KOPT-K1 (cell line): ENCODE measurements around the gene KIRREL3.

Source experiments
- H3K27ac ChIP-seq: fragments of 200-600 bp; sonication (generic); 2 replicates; pipeline ENCODE4 v1.5.1; 2016; ENCODE audit warnings: antibody characterized with exemption, mild to moderate bottlenecking, low read depth, low read length; ENCODE audit not compliant: poor library complexity, severe bottlenecking
- H3K36me3 ChIP-seq: fragments of 200-600 bp; sonication (generic); 2 replicates; pipeline ENCODE4 v1.5.1; 2017; ENCODE audit warnings: antibody characterized with exemption, mild to moderate bottlenecking, low read length, moderate library complexity; ENCODE audit not compliant: insufficient read depth
- H3K9me3 ChIP-seq: fragments of 200-600 bp; sonication (generic); 2 replicates; pipeline ENCODE4 v1.5.1; 2017; ENCODE audit warnings: antibody characterized with exemption, low read length, mild to moderate bottlenecking; ENCODE audit not compliant: insufficient read depth, poor library complexity, severe bottlenecking

Gene KIRREL3

DNA sequence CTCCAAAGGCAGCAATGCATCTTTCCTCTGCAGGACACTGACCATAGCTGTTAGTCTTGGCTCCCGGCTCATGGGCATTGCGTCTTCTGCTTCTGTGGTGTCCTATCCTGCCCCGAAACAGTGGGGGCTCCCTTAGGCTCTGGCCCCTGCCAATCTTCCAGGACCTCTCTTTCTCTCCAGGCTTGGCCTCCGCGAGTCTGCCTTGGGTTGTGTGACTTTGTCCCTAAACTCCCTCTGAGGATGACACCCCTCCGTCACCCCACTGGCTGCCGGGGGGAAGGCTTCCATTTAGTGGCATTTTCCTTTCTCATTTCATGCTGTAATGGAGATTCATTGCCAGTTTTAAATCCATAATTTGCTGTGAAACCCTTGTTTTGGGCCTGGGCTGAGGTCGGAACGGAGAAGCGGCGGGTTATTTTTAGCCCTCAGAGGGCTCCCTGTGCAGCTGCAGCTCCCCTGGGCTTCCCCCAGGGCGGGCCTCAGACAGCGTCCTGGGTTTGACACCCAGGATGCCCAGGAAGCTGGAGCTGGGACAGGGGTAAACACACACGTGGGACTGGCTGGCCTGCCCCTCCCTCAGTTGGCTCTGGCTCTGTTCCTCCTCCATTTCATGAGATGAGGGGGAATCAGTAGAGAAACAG is 489.0 kb downstream of the KIRREL3 start:
- Histone ChIP-seq H3K36me3 (no peaks in the 10 kb centered on the region), H3K27ac (no peak overlapping the region), H3K9me3 (peaks cover 5% of the 10 kb centered on the region)

DNA sequence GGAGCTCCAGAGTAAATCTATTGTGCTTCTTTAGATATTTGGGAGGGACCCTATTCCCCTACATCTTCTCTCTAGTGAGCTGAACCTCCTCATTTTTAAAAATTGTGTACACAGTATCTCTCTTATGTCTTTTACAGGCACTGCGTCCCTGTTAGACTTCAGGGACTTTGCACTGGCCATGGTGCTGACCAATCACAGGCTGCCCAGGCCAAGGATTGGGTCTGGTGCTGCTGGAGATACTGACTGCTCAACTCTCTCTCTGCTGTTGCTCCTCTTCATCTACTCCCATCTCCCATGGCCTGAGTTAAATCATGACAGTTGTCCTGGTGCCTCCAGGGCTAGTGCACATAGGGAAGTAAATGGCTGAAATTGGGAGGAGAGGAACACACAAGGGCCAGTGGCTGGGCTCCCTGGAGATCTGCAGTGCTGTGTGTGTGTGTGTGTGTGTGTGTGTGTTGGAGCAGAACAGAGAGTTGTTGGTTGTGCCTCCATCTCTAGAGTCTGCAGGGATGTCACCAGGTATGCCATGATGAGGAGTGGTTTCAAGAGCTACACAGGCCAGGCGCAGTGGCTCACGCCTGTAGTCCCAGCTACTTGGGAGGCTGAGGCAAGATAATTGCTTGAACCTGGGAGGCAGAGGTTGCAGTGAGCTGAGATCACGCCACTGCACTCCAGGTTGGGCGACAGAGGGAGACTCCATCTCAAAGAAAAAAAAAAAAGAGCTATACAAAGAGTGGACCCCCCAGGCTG is 489.8 kb downstream of the KIRREL3 start:
- no peak overlapping the region for H3K27ac ChIP-seq
- peaks cover 9% of the 10 kb centered on the region for H3K9me3 ChIP-seq

DNA sequence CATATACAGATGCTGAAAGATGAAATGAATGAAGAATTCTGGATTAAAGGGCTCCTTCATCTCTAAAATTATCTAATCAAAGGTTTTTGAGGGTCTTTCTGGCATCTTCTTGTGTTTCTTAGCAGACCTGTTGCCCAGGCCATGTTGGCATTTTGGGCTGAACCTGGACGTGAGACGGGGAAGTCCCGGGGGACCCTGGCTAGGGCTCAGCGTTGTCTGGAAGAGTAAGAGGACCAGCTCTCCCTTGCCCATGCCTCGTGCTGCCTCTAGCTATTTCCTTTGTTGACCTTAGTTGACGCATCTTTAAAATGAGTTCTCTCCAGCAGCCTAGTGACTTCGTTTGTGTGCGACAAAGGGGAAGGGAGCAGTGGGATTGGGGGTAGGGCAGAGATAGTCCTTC is 492.9 kb downstream of the KIRREL3 start:
- H3K9me3 ChIP-seq: peaks cover 29% of the 10 kb centered on the region

More for the DNA sequence above, 489.8 kb downstream of the KIRREL3 start:
- H3K36me3 ChIP-seq: no peaks in the 10 kb centered on the region

DNA sequence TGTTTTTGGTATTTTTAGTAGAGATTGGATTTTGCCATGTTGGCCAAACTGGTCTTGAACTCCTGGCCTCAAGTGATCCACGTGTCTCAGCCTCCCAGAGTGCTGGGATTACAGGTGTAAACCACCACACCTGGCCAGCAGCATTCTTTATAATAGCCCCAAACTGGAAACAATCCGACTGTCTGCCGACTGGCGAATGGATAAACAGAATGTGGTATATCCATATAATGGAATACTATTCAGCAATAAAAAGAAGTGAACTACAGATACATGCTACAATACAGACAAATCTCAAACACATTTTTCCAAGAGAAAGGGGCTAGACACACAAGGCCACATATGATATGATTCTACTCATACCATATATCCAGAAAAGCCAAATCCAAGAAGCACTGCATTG is 493.8 kb downstream of the KIRREL3 start:
- H3K27ac ChIP-seq: no peak overlapping the region
- H3K36me3 ChIP-seq: no peaks in the 10 kb centered on the region
- H3K9me3 ChIP-seq: peaks cover 29% of the 10 kb centered on the region

More for the DNA sequence above, 492.9 kb downstream of the KIRREL3 start:
- H3K36me3 ChIP-seq: no peaks in the 10 kb centered on the region
- H3K27ac ChIP-seq: no peak overlapping the region

DNA sequence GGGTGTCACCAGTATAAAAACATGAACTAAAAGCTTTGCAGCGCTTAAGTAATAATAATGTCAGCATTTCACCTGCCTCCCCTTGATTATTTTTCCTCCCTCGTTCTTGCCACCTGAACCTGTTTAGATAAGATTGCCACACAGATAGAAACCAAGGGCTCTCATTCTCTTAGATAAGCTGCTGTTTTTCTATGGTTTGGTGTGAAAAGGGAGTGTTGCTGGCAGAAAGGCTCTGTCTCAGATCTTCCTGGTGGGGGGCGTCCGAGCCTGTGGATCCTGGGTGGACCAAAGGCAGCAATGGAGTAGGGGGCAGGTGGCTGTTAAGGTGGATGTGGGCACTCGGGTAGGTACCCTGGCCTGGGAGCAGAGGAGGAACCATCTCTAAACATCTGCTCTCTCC is 497.6 kb downstream of the KIRREL3 start:
- Histone ChIP-seq H3K27ac (no peak overlapping the region), H3K9me3 (peaks cover 29% of the 10 kb centered on the region), H3K36me3 (no peaks in the 10 kb centered on the region)

DNA sequence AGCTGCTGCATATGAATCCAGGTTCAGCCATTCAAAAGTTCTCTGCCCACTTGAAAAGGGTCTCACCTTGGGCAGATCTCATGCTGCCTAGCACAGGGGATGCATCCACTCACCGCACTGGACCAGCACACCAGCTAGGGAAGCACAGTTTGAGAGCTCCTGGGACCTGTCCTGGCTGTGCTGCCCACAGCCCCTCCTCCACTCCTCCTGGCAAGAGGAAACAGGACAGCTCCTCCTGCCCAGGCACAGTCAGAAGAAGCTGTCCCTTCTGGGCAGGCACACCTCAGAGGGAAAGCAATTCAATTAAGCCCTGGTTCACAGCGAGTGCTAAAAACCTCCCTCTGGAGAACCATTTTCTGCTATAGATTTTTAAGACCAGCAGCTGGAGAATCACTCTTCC is 498.4 kb downstream of the KIRREL3 start:
- Histone ChIP-seq H3K9me3 (peaks cover 29% of the 10 kb centered on the region), H3K36me3 (no peaks in the 10 kb centered on the region), H3K27ac (no peak overlapping the region)

DNA sequence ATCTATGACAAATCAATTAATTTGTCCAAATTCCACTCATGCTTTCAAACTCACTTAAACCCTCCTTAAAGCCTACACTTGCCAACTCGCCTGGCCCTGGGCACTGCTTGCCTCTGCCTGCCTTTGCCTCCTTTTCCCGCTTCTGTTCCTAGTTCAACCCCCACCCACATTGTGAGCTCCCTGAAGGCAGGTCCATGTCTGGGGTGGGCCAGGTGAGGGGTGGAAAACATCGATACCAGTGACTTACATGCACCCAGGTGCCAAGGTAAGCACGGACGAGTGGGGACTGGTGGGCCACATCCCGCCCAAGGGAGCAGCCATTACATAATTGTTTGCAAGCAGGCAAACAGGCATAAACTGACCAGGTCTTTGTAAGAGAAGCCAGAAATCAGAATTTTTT is 498.9 kb downstream of the KIRREL3 start:
- H3K27ac ChIP-seq: no peak overlapping the region
- H3K9me3 ChIP-seq: peaks cover 25% of the 10 kb centered on the region
- no peaks in the 10 kb centered on the region for H3K36me3 ChIP-seq

DNA sequence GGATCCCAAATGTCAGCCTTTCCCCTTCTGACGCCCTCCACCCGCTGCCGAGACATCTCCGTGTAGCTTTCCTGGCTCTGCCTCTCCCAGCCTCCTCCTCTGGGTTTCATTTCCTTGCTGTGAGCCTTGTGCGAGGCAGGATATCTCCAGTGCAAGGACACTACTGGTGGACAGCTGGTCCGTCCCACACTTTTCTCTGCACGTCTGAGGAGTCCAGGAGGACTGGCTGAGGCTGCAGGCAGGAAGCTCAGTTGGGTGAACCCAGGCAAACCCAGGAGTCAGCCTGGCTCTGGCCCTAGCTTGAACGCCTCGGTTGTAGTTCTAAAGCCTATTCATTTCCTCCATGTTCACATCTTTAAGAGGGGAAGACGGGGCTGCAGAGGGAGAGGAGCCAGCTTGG is 499.6 kb downstream of the KIRREL3 start:
- no peak overlapping the region for H3K27ac ChIP-seq
- H3K36me3 ChIP-seq: no peaks in the 10 kb centered on the region

DNA sequence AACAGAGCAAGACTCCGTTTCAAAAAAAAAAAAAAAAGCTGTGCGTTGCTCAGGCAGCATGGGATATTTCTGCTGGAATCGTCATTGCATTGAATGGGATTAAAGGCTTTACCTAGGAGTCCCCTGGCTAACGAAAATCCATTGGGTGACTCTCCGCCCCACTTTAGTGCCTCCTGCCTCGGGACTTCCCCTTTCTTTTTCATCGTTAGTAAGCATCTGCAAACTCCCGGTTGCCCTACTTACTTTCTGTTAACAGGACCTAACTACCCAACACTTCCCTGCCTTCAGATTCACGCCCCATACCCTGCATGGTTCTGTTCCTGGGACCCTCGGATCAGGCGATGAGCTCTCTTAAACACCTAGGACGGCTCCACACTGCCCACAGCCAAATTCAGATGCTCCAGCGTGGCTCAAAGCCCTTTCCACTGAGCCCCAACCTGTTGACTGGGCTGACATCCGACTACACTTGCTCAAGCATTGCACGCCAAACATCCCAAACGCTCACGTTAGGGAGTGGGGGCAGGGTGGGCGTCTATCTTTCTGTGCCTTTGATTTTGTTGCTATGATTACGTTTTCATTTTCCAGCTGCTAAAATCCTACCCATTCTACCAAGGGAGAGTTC is 501.3 kb downstream of the KIRREL3 start:
- H3K36me3 ChIP-seq: no peaks in the 10 kb centered on the region
- H3K9me3 ChIP-seq: peaks cover 4% of the 10 kb centered on the region
- H3K27ac ChIP-seq: no peak overlapping the region

More for the DNA sequence above, 499.6 kb downstream of the KIRREL3 start:
- H3K9me3 ChIP-seq: peaks cover 20% of the 10 kb centered on the region

DNA sequence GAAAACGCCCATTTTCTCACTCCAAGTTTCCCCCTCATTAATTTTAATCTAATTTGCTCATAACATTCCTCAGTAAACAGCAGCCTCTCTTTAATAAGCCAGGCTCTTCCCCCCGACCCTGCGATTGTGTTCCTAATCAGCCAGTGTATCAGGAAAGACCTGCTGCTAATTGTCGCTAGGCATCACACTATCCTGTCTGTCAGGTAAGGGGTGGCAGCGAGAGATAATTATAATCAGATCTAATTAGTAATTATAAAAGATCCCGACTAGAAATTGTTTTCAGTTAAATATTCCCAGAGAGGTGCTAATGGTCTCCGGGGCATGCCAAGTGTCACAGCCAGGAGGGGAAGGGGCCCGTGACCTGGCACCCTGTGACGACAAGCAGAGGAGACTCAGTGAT is 502.3 kb downstream of the KIRREL3 start:
- no peak overlapping the region for H3K27ac ChIP-seq
- H3K36me3 ChIP-seq: no peaks in the 10 kb centered on the region
- H3K9me3 ChIP-seq: no peaks in the 10 kb centered on the region

DNA sequence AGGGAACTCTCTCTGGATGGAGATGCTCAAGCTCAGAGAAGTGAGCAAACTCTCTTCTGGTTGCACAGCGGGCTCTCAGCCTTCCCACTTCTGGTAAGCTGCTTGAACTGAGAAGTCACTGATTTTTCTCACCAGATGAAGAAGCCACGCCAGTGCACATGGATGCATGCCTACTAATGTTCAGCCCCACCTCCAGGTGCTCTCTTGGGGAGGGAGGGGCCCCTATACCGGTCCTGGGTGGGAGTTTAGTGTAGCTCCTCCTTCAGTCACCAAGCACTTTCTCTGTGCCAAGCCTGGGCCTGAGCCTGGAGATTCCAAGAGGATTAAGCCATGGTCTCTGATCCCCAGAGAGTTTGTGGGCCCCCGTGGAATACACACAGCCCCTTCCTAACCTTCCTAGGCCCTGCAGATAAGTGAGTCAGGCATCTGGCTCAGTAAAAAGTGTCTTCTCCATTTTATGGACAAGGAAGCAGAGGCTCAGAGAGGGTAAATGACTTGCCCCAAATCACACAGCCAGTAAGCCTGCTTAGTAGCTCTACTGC is 502.9 kb downstream of the KIRREL3 start:
- no peak overlapping the region for H3K27ac ChIP-seq
- no peaks in the 10 kb centered on the region for H3K36me3 ChIP-seq
- H3K9me3 ChIP-seq: no peaks in the 10 kb centered on the region

DNA sequence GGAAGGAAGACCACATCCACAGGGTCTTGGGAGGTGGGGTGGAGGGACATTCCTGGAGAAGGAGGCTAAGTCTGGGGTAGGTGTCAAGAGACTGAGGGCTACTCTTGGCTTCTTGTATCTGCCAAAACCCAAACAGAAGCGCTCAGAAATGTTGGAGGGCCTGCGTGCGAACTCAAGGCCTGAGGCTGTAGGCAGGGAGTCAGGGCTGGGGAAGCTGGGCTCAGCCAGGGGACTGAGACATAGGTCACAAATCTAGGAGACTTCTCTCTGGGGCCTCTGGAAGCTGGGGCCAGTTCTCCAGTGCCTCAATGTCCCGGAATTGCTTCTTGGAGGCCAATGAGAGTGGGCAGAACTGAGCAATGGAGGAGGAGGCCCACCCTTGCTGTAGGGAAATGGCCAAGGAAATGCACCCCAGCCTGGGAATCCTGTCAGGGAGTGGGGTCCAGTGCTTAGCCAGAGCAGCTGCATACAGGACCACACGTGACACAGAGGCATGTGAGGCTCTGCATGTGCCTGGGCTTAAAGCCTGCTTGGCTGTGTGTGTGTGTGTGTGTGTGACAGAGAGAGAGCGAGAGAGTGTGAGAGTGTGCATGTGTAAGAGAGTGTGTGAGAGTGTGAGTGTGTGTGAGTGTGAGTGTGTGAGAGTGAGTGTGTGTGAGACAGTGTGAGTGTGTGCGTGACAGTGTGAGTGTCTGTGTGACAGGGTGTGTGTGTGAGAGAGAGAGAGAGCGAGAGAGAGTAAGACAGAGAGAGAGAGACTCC is 503.8 kb downstream of the KIRREL3 start:
- H3K9me3 ChIP-seq: no peaks in the 10 kb centered on the region
- H3K36me3 ChIP-seq: no peaks in the 10 kb centered on the region
- H3K27ac ChIP-seq: no peak overlapping the region

DNA sequence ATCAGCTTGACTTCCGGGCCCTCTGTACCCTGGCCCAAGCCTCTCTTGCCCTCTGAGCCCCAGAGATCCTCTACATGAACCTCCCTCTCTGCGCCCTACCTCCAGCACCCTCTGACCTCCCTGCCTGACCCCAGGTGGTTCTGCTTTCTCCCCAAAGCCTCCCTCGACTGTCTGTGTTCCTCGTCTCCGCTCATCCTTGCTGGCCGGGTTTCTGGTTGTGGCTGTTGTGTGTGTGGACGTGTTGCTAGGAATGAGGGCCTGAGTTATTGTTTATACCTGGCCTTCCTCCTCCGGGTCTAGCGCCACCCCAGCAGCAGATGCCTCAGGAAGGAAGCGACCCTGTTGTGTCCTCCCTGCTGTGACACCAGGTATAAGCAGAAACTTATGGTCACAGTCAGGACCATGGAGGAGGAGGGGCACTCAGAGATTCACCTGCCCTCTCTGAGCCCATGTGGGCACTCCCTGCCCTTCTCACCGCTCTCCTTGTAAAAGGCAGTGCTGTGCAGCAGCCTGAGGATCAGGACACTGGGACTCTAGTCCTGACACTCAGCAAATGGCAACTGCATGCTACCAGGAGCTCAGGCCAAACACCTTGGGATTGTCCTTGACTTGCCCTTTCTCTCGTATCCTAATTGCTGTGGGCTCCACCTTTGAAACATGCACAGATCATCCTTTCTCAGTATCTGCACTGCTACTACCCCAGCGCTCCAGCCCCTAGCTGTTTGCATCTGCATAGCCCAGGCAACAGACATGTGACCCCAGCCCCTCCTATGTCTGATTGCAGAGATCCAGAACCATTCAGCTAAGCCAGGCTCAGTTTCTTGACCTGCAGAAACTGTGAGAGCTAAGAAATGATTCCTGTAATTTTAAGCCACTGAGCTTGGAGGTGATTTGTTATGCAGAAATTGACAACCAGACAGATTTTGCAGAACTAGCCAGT is 505.0 kb downstream of the KIRREL3 start:
- Histone ChIP-seq H3K36me3 (no peaks in the 10 kb centered on the region), H3K27ac (no peak overlapping the region), H3K9me3 (no peaks in the 10 kb centered on the region)

DNA sequence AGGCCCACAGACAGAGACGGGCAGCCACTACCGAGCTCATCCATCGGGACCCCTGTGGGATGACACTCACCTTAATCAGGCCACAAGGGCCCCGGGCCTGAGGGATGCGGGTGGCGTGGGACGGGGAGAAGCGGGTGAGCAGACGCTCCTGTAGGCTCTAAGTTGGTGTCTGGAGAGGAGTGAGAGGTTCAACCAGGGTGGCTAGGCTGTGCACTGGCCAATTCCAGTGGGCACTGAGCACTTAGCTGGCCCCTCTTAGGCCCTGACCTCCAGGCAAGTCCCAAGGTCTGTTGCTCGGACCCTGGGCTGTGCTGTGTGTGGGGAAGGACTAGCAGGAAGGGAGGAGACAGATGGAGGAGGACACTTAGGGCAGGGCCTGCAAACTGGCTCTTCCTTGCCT is 505.7 kb downstream of the KIRREL3 start:
- Histone ChIP-seq H3K36me3 (no peaks in the 10 kb centered on the region), H3K27ac (no peak overlapping the region), H3K9me3 (no peaks in the 10 kb centered on the region)
